Activated naive CD8-positive, alpha-beta T cell treated with anti-CD3 and anti-CD28 coated beads, Interleukin-2, amount 50 U/mL, for 16 hours (primary cell): Measurements from ENCODE around the gene PDPR.
"Not testable (repeated sequence)": the region's sequence is repeated elsewhere in the genome, so short reads cannot be mapped to it uniquely, and the experiment has no call there.

Source experiments
- DNase-seq: peaks from one replicate; pipeline ENCODE4 v3.0.0-alpha.2; 2020; ENCODE audit warnings: low read depth, low spot score

Gene PDPR

GRCh38 chr16:70113982-70114826 lies at the start of gene PDPR:
Gene PDPR, plus strand, starts transcription at chr16:70114332. Its CDS starts 6,161 bp downstream, at chr16:70120493.
- DNase-seq, result peak; percentile 85

DNA sequence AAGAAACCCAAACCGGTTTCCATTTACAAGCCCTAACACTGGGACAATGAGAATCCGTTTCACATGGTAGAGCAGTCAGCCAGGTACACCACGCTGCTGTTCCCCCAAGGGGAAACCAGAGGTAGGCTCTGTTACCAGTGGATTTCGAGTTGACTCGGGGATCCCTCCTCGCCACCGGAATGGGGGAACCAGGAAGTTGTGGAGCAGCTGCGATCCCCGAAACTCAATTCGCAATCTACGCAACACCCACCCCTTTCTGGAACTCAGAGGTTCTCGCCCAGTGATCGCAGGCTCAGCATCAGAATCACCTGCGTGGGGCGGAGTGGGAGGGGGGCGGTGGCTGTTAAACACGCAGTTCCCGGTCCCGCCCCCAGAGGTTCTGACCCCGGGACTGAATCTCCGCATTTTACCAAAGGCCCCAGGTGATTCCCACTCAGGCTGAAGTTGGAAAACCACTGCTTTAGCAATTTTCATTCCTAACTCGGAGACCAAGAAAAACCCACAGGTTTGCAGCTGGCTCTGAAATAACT lies 49.2 kb upstream of the PDPR start:
- peak; percentile 30 for DNase-seq

DNA sequence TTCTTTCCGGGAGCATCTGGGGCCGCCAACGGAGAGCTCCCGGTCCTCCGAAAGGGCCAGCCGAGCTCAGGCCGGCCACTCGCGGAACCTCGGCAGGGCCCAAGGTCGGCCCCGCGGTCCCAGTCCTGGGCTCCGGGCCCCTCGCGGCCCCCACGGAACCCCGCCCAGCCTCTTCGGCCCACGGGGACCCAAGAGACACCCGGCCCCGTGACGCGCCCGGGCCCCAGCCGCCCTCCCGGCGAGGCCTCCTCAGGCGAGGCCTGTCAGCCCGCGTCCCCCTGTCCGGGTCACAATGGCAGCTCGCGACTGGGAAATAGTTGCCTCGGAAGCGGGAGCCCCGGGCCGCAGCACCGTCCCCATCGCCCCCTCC lies 48.8 kb upstream of the PDPR start:
- DNase-seq, result not testable (repeated sequence)

- peak; percentile 88 for DNase-seq
These were observed 48.1 kb upstream of the PDPR start for GRCh38 chr16:70065746-70066658.

DNA sequence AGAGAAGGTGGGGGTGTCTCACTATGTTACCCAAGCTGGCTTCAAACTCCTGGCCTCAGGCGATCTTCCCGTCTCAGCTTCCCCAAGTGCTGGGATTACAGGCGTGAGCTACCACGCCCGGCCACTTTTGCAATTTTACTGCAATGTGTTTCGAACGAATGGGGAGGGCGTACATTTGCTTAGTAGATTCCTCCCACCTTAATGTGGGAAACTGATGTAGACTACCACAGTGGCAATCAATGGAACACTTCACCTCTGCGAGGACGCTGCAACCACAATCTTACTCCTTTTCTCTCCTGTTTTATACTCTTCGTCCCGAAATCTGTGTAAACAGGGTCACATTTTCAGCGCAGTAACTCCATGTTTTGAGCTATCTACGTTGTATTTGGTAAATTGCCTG lies 47.4 kb upstream of the PDPR start:
- DNase-seq, result not testable (repeated sequence)

- not testable (repeated sequence) for DNase-seq
These were observed 35.1 kb upstream of the PDPR start for GRCh38 chr16:70079081-70079480.

DNA sequence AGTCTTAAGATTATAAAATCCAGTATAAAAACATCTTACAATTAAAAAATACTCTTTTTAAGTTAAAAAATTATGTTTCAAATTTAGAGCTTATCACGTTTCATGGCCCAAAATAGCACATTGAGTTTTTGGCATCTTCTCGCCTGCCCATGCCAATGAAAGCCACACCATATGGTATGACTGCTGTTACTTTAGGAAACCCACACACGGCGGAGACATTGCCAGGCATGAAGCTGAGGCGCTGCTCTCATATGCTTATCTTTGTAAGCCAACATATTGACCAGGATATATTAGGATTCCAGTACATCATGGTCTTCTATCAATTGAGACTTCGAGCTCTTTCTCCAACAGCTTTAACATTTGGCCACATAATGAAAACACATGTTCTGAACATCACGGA lies 32.9 kb upstream of the PDPR start:
- DNase-seq, result not testable (repeated sequence)

DNA sequence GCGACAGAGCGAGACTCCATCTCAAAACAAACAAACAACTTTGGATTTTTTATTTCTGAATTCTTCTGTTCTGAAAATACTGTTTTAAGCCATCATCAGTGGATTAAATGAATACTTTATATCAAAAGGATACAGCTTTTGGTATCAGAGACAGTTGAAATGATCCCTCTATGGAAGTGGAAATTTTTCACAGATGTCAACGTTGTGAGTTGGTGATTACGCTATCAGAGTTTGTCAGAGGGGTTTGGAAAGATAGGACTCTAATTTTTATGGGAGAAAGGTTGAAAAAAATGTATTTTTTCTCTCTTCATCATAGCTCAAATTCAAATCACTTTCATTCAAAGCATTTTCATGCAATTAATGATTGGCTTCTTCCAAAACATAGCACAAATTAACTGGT lies 30.2 kb upstream of the PDPR start:
- not testable (repeated sequence) for DNase-seq

- not testable (repeated sequence) for DNase-seq
These were observed 26.0 kb upstream of the PDPR start for GRCh38 chr16:70088160-70088559.

DNA sequence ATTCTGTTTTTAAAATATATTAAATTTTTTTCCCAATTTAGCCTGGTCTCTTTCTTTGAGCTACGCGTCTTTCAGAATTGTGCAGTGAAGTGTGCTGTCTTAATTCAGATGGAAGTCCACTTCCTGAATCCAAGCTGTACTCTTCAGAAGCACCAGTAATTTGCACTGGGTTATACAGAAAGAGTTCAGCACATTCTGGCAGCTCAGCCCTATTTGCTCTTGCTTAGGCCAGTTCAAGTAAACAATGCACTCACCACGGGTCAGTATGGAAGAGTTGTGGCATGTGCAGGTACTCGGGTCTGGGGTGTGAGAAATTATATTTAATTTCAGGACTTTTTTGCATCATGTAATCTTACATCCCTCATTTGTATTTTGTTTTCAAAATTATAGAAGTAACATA lies 25.3 kb upstream of the PDPR start:
- not testable (repeated sequence) for DNase-seq

DNA sequence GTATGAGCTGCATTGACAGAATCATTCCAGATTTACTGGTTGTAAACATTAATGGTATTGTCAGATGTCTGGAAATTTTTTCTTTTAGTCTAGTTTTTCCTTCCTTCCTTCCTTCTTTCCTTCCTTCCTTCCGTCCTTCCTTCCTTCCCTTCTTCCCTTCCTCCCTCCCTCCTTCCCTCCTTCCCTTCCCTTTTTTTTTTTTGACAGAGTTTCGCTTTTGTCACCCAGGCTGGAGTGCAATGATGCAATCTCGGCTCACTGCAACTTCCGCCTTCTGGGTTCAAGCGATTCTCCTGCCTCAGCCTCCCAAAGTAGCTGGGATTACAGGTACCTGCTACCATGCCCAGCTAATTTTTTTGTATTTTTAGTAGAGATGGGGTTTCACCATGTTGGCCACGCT lies 24.8 kb upstream of the PDPR start:
- DNase-seq, result not testable (repeated sequence)

- DNase-seq, result not testable (repeated sequence)
These were observed 23.0 kb upstream of the PDPR start for GRCh38 chr16:70091104-70091503.

GRCh38 chr16:70094096-70094495 lies 20.0 kb upstream of the PDPR start:
- not testable (repeated sequence) for DNase-seq

GRCh38 chr16:70109583-70110279 lies 4.4 kb upstream of the PDPR start:
- not testable (repeated sequence) for DNase-seq

- not testable (repeated sequence) for DNase-seq
These were observed 2.0 kb upstream of the PDPR start for GRCh38 chr16:70112162-70112561.

- not testable (repeated sequence) for DNase-seq
These were observed 542 bp upstream of the PDPR start for GRCh38 chr16:70113599-70113981.

DNA sequence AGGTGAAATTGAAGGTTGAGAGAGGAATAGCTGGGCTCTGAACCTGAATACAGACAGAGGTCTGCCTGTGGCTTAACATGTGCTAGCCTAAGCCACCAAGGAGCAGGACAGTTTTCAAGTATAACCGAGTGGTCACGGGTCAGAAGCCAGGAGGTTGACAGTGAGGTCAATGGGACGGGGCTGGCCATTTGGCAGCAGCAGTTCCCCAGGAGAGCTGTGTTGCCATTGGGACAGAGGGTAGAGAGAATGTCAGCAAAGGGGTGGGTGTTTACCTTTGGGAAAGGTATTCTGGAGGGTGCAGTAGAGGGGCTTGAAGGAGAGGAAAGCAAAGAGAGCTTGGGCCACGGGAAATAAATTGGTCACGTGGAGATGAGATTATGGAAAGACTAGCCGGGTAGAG lies 4.2 kb downstream of the PDPR start:
- not testable (repeated sequence) for DNase-seq

DNA sequence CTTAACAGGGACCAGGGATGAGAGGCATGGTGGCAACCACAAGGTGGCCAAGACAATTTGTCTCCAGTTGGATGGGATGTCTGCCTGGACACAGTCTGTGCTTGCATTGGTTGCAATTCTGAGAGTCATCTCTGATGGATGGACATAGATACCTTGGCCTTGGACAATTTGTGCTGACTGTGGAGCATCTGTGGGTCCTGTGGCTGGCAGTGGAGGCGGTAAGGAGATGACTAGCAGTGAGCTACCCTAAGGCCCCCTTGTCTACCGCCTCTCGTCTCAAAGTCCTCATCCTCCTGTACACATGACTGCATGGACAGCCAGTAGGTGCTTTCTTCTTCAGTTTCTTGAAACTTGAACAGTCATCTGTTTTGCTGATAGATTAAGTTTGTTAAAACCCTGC lies 4.6 kb downstream of the PDPR start:
- DNase-seq, result not testable (repeated sequence)

DNA sequence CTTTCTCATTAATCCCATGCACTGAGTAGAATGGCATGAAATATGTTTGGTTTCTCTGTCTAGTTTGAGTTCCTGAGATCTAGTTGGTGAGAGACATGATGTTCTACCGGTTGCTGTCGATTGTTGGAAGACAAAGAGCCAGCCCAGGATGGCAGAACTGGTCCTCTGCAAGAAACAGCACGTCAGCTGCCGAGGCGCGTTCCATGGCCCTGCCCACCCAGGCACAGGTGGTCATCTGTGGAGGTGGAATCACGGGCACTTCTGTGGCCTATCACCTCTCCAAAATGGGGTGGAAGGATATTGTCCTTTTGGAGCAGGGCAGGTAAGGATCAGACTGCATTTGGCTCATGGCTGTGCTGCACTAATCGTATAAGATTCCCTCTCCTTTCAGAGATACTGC lies 6.3 kb downstream of the PDPR start:
- DNase-seq, result not testable (repeated sequence)

GRCh38 chr16:70123822-70124221 lies 9.7 kb downstream of the PDPR start:
- not testable (repeated sequence) for DNase-seq

DNA sequence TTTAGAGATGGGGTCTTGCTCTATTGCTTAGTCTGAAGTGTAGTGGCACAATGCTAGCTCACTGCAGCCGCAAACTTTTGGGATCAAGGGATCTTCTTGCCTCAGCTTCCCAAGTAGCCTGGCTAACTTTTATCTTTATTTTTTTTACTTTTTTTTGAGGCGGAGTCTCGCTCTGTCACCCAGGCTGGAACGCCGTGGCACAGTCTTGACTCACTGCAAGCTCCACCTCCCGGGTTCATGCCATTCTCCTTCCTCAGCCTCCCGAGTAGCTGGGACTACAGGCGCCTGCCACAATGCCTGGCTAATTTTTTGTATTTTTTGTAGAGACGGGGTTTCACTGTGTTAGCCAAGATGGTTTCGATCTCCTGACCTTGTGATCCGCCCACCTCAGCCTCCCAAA lies 12.1 kb downstream of the PDPR start:
- not testable (repeated sequence) for DNase-seq
